ENCODE data around the gene ZNF185.
"Not testable (repeated sequence)": the region's sequence is repeated elsewhere in the genome, so short reads cannot be mapped to it uniquely, and the experiment has no call there.

The ZNF185 gene

DNA sequence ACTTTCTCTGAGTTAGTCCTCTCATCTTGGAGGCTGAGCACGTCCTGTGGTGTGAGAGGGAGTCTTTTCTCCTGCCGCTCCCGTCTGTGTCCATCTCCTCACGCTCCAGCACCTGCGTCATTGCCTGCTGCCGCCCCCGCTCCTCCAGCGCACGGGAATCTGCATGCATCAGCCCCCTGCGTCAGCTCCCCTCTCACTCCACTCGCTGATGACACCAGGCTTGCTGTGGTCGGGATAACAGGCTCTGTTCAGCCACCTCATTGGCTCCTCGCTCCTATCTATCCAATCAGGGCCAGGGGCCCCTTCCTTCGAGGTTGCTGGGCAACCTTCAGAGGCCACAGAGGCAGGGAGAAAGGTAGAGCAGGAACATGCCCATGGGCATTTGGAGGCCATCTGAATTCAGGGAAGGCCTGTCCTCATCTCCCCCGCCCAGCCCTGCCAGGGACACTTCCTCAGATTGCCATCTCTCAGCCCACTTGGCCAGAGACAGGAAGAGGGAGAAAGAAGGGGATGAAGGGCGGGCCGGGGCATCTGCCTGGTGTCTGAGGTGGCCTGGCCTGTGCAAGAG lies 9.3 kb downstream of the ZNF185 start:
- peak overlapping the region; percentile 58; the same call in 1 of the 2 replicates for H3K4me3 ChIP-seq (ENCODE audit: low read length)
- H3K4me1 ChIP-seq (ENCODE audit: insufficient read depth, low read length), result 0 out of 2 replicates have a peak, but pooled peaks cover 2% of the 10 kb centered on the region
- H3K9me3 ChIP-seq (ENCODE audit: insufficient read depth, low read depth, low read length), result no peaks in the 10 kb centered on the region
- no peaks in the 10 kb centered on the region for H3K36me3 ChIP-seq (ENCODE audit: insufficient read depth, low read depth, low read length)
- H3K27ac ChIP-seq (ENCODE audit: low read length), result no peak overlapping the region
- peak overlapping the region; percentile 33; the same call in 1 of the 2 replicates for H3K9ac ChIP-seq (ENCODE audit: low read depth, low read length)
- H3K27me3 ChIP-seq (ENCODE audit: insufficient read depth, low read length), result no peaks in the 10 kb centered on the region; the same call in 1 of the 2 replicates

DNA sequence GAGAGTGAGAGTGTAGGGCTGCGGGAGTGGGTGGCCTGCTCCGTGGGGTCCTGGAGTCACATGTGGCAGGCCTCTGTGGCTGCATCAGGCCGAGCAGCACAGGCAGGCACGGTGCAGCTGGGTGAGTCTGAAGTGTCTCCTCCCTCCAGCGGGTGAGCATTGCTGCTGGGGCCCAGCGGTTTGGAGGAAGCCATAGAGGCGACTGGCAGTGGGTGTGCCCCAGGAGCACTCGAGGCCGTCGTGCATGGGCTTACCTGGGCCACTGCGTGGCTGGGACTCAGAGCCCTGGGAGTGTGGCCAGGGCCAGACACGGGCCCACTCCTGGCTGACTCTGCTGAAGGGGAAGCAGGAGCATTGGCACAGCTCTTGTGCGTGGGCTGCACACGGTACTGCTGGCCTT lies 10.6 kb downstream of the ZNF185 start:
- H3K36me3 ChIP-seq (ENCODE audit: insufficient read depth, low read depth, low read length), result no peaks in the 10 kb centered on the region
- no peaks in the 10 kb centered on the region; the same call in 1 of the 2 replicates for H3K27me3 ChIP-seq (ENCODE audit: insufficient read depth, low read length)
- H3K27ac ChIP-seq (ENCODE audit: low read length), result no peak overlapping the region
- no peak overlapping the region for H3K4me3 ChIP-seq (ENCODE audit: low read length)
- no peaks in the 10 kb centered on the region for H3K9me3 ChIP-seq (ENCODE audit: insufficient read depth, low read depth, low read length)
- H3K4me1 ChIP-seq (ENCODE audit: insufficient read depth, low read length), result 0 out of 2 replicates have a peak, but pooled peaks cover 2% of the 10 kb centered on the region
- H3K9ac ChIP-seq (ENCODE audit: low read depth, low read length), result no peak overlapping the region

- not testable (repeated sequence) for H3K36me3 ChIP-seq (ENCODE audit: insufficient read depth, low read depth, low read length); H3K9ac ChIP-seq (ENCODE audit: low read depth, low read length); H3K27me3 ChIP-seq (ENCODE audit: insufficient read depth, low read length); H3K27ac ChIP-seq (ENCODE audit: low read length); H3K4me1 ChIP-seq (ENCODE audit: insufficient read depth, low read length); H3K9me3 ChIP-seq (ENCODE audit: insufficient read depth, low read depth, low read length); H3K4me3 ChIP-seq (ENCODE audit: low read length)
These were observed 12.2 kb downstream of the ZNF185 start for GRCh38 chrX:152910018-152910417.

- Histone ChIP-seq H3K27ac (ENCODE audit: low read length) (no peak overlapping the region), H3K36me3 (ENCODE audit: insufficient read depth, low read depth, low read length) (no peaks in the 10 kb centered on the region), H3K9ac (ENCODE audit: low read depth, low read length) (no peak overlapping the region), H3K9me3 (ENCODE audit: insufficient read depth, low read depth, low read length) (no peaks in the 10 kb centered on the region), H3K27me3 (ENCODE audit: insufficient read depth, low read length) (no peaks in the 10 kb centered on the region), H3K4me3 (ENCODE audit: low read length) (no peak overlapping the region), H3K4me1 (ENCODE audit: insufficient read depth, low read length) (no peaks in the 10 kb centered on the region; the same call in 1 of the 2 replicates)
These were observed 14.2 kb downstream of the ZNF185 start for GRCh38 chrX:152912106-152912505.

DNA sequence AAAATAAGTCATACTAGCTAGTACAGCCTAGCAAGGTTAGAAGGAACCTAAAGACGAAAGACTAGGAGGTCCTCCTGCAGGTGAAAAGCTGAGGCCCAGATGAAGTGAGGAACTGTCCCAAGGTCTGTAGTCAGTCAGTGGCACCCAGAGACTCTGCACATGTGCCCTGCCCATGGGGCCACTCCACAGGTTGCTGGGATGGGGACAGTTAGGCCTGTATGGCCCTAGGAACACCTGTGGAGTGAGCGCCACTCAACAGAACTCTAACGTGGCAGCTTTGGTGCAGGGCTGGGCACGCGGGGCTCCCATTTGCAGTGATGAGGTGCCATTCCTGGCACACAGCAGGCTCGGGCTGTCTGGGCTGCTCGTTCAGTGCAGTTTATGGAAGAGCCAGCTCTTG lies 14.8 kb downstream of the ZNF185 start:
- H3K4me1 ChIP-seq (ENCODE audit: insufficient read depth, low read length), result no peaks in the 10 kb centered on the region; the same call in 1 of the 2 replicates
- H3K4me3 ChIP-seq (ENCODE audit: low read length), result no peak overlapping the region
- H3K27ac ChIP-seq (ENCODE audit: low read length), result no peak overlapping the region
- no peaks in the 10 kb centered on the region for H3K9me3 ChIP-seq (ENCODE audit: insufficient read depth, low read depth, low read length)
- no peaks in the 10 kb centered on the region for H3K27me3 ChIP-seq (ENCODE audit: insufficient read depth, low read length)
- H3K9ac ChIP-seq (ENCODE audit: low read depth, low read length), result no peak overlapping the region
- no peaks in the 10 kb centered on the region for H3K36me3 ChIP-seq (ENCODE audit: insufficient read depth, low read depth, low read length)

DNA sequence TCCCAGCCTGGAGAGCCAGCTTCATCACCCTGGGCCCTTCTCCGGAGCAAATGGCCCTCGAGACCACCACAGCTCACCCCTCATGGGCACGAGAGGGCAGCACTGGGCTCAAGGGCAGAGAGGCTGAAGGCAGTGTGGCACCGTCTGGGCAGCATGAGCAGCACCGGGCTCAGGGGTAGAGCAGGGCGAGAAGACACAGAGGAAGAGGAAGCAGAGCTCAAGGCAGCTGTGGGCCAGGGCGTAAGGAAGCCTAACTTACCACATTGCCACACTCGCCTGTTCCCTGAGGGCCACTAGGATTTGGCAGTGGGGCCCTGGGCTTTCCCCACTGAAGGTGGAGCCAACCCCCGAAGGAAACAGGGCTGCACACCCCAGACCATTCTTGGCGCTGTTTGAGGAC lies 15.5 kb downstream of the ZNF185 start:
- no peak overlapping the region for H3K9ac ChIP-seq (ENCODE audit: low read depth, low read length)
- H3K27ac ChIP-seq (ENCODE audit: low read length), result no peak overlapping the region
- H3K36me3 ChIP-seq (ENCODE audit: insufficient read depth, low read depth, low read length), result no peaks in the 10 kb centered on the region
- no peaks in the 10 kb centered on the region for H3K9me3 ChIP-seq (ENCODE audit: insufficient read depth, low read depth, low read length)
- H3K27me3 ChIP-seq (ENCODE audit: insufficient read depth, low read length), result no peaks in the 10 kb centered on the region
- H3K4me3 ChIP-seq (ENCODE audit: low read length), result no peak overlapping the region
- no peaks in the 10 kb centered on the region; the same call in 1 of the 2 replicates for H3K4me1 ChIP-seq (ENCODE audit: insufficient read depth, low read length)

DNA sequence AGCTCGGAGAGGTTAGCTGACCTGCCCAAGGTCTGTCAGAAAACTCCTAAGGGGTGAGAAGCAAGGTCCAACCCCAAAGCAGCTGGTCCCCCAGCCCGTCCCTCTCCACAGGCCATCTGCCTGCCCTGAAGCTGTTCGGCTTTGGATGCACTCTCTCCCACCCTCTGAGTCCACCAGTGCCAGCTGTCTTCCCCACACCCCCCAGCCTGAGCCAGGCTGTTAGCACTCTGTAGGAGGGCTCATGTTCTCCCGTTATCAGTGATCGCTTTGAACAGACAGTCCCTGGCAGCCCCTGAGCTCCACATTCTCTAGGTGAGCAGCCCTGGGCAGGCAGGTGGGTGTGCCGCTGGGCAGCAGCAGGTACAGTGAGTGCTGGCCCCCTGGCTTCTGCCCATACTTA lies 16.0 kb downstream of the ZNF185 start:
- no peak overlapping the region for H3K4me3 ChIP-seq (ENCODE audit: low read length)
- no peaks in the 10 kb centered on the region; the same call in 1 of the 2 replicates for H3K4me1 ChIP-seq (ENCODE audit: insufficient read depth, low read length)
- H3K27me3 ChIP-seq (ENCODE audit: insufficient read depth, low read length), result no peaks in the 10 kb centered on the region
- no peaks in the 10 kb centered on the region for H3K9me3 ChIP-seq (ENCODE audit: insufficient read depth, low read depth, low read length)
- H3K9ac ChIP-seq (ENCODE audit: low read depth, low read length), result no peak overlapping the region
- H3K27ac ChIP-seq (ENCODE audit: low read length), result no peak overlapping the region
- H3K36me3 ChIP-seq (ENCODE audit: insufficient read depth, low read depth, low read length), result no peaks in the 10 kb centered on the region

GRCh38 chrX:152915541-152916241 lies 17.8 kb downstream of the ZNF185 start:
- Histone ChIP-seq H3K27ac (ENCODE audit: low read length) (no peak overlapping the region), H3K27me3 (ENCODE audit: insufficient read depth, low read length) (no peaks in the 10 kb centered on the region), H3K4me3 (ENCODE audit: low read length) (no peak overlapping the region), H3K9me3 (ENCODE audit: insufficient read depth, low read depth, low read length) (no peaks in the 10 kb centered on the region), H3K4me1 (ENCODE audit: insufficient read depth, low read length) (no peaks in the 10 kb centered on the region; the same call in 1 of the 2 replicates), H3K9ac (ENCODE audit: low read depth, low read length) (no peak overlapping the region), H3K36me3 (ENCODE audit: insufficient read depth, low read depth, low read length) (no peaks in the 10 kb centered on the region)

- no peaks in the 10 kb centered on the region for H3K36me3 ChIP-seq (ENCODE audit: insufficient read depth, low read depth, low read length)
- H3K27me3 ChIP-seq (ENCODE audit: insufficient read depth, low read length), result no peaks in the 10 kb centered on the region
- H3K9ac ChIP-seq (ENCODE audit: low read depth, low read length), result no peak overlapping the region
- H3K27ac ChIP-seq (ENCODE audit: low read length), result no peak overlapping the region
- no peak overlapping the region for H3K4me3 ChIP-seq (ENCODE audit: low read length)
- no peaks in the 10 kb centered on the region; the same call in 1 of the 2 replicates for H3K4me1 ChIP-seq (ENCODE audit: insufficient read depth, low read length)
- no peaks in the 10 kb centered on the region for H3K9me3 ChIP-seq (ENCODE audit: insufficient read depth, low read depth, low read length)
These were observed 20.1 kb downstream of the ZNF185 start for GRCh38 chrX:152917656-152918579.

DNA sequence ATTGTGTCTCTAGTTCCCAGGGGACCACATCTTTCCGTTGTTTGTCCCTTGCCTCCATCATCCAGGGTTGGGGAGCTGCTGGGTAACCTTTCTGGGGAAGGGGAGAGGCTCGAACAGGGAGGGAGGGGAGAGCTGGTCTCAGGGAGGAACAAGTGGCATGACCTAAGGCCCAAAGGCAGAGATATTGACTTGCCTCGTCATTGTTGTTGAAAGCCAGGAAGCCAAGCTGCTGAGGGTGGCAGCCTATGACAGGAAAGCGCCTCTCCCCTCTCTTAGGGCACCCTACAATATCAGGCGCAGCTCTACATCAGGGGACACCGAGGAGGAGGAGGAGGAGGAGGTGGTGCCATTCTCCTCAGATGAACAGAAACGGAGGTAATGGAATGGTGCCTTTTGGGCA lies 20.8 kb downstream of the ZNF185 start:
- Histone ChIP-seq H3K4me1 (ENCODE audit: insufficient read depth, low read length) (no peaks in the 10 kb centered on the region; the same call in 1 of the 2 replicates), H3K27me3 (ENCODE audit: insufficient read depth, low read length) (no peaks in the 10 kb centered on the region), H3K9ac (ENCODE audit: low read depth, low read length) (no peak overlapping the region), H3K36me3 (ENCODE audit: insufficient read depth, low read depth, low read length) (no peaks in the 10 kb centered on the region), H3K27ac (ENCODE audit: low read length) (no peak overlapping the region), H3K4me3 (ENCODE audit: low read length) (no peak overlapping the region), H3K9me3 (ENCODE audit: insufficient read depth, low read depth, low read length) (no peaks in the 10 kb centered on the region)

DNA sequence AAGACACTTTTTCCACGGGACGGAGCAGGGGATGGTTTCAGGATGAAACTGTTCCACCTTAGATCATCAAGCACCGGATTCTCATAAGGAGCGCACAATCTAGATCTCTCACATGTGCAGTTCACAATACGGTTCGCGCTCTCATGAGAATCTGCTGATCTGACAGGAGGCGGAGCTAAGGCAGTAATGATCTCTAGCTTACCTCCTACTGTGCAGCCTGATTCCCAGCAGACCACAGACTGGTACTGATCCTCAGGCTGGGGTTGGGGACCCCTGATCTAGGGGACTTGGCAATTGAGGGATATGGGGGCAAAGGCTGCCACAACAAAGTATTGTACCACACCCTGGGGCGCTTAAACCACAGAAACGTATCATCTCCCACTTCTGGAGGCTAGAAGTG lies 25.7 kb downstream of the ZNF185 start:
- H3K4me1 ChIP-seq (ENCODE audit: insufficient read depth, low read length), result 0 out of 2 replicates have a peak, but pooled peaks cover 3% of the 10 kb centered on the region
- H3K36me3 ChIP-seq (ENCODE audit: insufficient read depth, low read depth, low read length), result no peaks in the 10 kb centered on the region
- H3K9ac ChIP-seq (ENCODE audit: low read depth, low read length), result no peak overlapping the region
- no peaks in the 10 kb centered on the region for H3K9me3 ChIP-seq (ENCODE audit: insufficient read depth, low read depth, low read length)
- no peak overlapping the region for H3K27ac ChIP-seq (ENCODE audit: low read length)
- H3K27me3 ChIP-seq (ENCODE audit: insufficient read depth, low read length), result no peaks in the 10 kb centered on the region
- no peak overlapping the region for H3K4me3 ChIP-seq (ENCODE audit: low read length)
